GM19035 (cell line): ENCODE results near the gene SBNO2.
"Not testable (repeated sequence)": the region's sequence is repeated elsewhere in the genome, so short reads cannot be mapped to it uniquely, and the experiment has no call there.

Experiments
- ATAC-seq: cut with Tn5 transposase; IDR thresholded peaks from one replicate; pipeline ENCODE4 v1.9.1; 2021; ENCODE audit not compliant: unreplicated experiment

Gene SBNO2

GRCh38 chr19:1122021-1122971 lies 51.8 kb downstream of the SBNO2 start:
- no peak for ATAC-seq

GRCh38 chr19:1121395-1121794 lies 52.7 kb downstream of the SBNO2 start:
- ATAC-seq: no peak

GRCh38 chr19:1119475-1120217 lies 54.4 kb downstream of the SBNO2 start:
- ATAC-seq: no peak

GRCh38 chr19:1118999-1119398 lies 55.1 kb downstream of the SBNO2 start:
- no peak for ATAC-seq

DNA sequence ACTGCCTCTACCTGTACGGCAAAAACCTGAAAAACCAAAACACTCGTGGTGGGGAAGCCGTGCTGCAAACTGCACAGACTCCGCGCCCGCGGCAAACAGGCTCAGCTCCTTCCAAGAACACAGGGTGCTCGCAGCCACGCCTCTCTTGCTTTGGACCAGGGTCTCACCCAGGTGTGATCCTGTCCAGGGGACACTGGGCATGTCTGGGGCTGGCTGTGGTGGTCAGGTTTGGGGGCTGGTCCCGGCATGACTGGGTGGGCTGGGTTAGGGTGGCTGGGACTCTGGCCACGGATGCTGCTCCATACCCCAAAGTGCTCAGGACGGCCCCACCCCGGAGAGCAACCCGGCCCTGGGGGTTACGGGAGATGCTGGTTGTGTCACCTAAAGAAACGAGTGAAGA lies 56.4 kb downstream of the SBNO2 start:
- no peak for ATAC-seq

- ATAC-seq: no peak
These were observed 57.1 kb downstream of the SBNO2 start for GRCh38 chr19:1116726-1117581.

GRCh38 chr19:1115646-1116420 lies 58.2 kb downstream of the SBNO2 start:
- no peak for ATAC-seq

GRCh38 chr19:1114728-1115127 lies 59.3 kb downstream of the SBNO2 start:
- not testable (repeated sequence) for ATAC-seq

GRCh38 chr19:1113986-1114483 lies 60.0 kb downstream of the SBNO2 start:
- no peak for ATAC-seq

GRCh38 chr19:1113030-1113985 lies 60.8 kb downstream of the SBNO2 start:
- no peak for ATAC-seq

DNA sequence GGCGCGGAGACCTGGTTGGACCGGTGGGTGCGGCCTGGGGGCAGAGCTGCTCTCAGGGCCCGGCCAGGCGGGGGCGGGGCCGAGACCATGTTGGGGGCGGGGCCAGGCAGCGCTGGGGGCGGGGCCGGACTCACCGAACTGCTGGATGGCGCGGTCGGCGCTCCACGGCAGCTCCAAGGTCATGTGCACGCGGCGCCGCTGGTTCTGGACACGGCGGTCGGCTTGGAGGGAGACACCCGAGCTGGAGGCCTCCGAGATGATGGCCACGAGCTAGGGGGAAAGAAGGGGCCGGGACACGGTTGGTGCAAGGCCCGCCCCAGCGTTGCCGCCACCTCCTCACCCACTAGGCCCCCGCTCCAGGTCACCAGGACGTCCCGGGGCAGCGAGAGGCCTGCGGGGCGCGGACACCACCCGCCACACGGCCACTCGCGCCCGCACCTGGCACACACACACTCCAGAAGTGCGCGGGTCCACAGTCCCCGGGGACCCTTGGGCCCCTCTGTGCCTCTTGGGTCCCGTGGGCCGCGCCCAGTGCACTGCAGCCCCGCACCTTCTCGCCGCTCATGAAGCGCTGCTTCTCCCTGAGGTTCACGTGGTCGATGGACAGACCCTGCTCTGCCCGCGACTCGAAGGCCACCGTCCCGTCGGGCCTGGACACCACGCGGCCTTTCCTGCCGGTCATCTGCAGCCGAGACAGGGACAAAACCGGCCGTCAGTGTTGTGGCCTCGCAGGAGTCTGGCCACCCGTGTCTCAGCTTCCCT lies 61.6 kb downstream of the SBNO2 start:
- ATAC-seq: no peak

- no peak for ATAC-seq
These were observed 62.3 kb downstream of the SBNO2 start for GRCh38 chr19:1111641-1112267.

DNA sequence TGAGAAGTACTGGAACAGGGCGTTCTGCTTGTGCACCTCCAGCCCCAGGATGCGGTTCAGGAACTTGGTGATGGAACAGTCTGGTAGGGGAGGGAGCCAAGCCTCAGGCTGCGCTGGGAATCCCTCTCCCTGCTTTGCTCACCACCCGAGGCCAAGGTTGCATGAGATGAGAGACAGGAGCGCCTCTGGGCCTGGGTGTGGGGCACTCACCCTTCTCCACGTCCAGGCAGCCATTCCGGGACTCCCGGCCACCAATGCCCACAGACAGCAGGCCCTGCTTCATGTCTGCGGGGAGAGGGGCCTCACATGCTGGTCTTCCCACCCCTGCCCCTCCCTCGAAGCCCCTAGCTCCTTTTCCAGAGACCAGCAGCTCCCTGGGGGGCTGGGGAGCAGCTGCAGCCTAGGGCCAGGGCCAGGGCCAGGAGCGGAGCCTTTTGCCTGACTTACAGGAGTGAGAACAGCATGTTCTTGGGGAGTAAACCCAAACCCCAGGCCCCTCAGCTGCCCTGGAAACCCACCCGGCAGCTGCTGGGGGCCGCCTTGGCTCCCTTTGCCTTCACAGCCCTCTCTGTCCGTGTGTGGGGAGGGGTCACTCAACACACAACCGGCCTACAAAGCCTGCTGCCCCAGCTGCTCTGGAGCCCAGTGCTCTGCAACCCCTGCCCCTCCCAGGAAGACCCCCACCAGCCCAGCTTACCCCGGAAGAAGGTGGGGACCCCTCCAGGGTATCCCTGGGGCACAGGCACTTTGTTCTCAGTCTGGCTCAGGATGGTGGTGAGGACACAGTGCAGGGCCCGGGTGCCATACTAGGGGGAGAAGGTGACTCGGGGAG lies 63.0 kb downstream of the SBNO2 start:
- ATAC-seq: no peak

- ATAC-seq: no peak
These were observed 64.1 kb downstream of the SBNO2 start for GRCh38 chr19:1109697-1110671.

GRCh38 chr19:1109032-1109551 lies 65.0 kb downstream of the SBNO2 start:
- no peak for ATAC-seq
